ENCODE data around the gene BTBD2.
"Not testable (repeated sequence)": the region's sequence is repeated elsewhere in the genome, so short reads cannot be mapped to it uniquely, and the experiment has no call there.

BTBD2 gene

DNA sequence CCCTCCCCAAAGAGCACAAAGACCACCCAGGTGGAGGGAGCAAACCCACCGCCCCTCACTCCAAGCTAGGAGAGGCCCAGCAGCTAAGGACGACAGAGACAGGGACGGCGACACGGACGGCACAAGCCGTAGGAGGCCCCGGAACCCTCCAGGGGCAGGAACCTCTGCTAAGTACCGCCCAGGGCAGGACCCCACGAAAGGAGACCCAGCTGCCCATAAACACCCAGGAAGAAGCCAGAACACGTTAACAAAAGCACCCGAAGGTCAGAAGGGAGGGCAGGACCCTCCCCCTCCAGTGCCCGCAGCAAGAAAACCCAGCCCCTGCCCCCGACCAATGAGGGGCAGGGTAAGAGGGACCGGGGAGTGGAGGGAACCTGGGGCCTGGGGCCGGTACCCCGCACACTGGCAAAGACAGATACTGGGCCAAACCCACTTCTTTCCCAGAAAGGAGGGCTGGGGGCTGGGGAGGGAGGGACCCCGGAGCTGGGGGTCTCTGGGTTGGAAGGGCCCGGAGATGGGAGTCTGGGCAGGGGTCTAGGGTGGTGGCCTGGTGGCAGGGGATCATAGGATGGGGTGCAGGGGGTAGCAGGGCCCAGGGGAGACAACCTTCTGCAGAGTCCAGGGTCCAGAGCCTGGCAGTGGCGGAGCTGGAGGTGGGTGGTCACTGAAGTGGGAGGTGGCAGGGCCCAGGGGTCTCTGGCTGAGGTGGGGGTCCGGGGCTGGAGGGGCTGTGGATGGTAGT, 2.4 kb downstream of the BTBD2 start:
- DNase-seq: no peak

DNA sequence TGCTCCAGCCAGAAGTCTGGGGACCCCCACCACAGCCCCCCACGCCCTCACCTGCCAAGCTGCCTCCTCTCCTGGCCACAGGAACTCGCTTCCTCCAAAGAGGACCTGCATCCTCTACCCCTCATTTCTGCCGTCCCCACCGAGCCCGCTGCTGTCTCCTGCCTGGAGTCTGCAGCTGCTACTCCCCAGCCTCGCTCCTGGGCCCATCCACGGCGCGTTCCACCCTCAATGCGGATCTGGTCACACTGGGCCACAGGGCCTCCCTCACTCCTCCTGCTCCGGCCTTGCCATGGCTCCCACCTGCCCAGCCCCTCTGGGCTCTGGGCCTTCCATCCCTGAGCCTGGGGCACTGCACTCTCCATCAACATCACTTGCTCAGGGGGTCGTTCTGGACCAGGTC, 4.3 kb downstream of the BTBD2 start:
- DNase-seq: no peak

DNA sequence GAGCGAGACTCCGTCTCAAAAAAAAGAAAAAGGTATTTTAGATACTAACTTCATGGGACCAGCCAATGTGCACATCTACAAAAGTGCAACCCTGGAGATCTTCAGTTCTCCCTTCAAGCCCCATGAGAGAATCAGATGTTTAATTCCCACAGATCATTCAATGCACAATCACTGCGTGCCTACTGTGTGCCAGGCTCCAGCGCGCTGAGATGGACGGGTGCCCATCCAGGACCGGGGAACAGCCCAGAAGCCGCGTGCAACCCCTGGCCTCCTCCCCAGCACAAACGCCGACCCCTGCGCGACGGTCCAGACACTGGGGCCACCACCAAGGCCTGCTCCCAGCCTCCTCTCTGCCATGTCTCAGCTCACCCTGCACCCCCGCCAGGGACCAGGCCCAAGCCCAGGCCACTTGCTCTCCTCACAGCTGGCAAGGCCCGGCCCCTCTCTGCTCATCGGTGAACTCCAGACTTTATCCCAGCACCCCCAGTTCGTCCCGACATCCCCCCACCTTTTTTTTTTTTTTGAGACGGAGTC, 5.3 kb downstream of the BTBD2 start:
- DNase-seq: no peak

DNA sequence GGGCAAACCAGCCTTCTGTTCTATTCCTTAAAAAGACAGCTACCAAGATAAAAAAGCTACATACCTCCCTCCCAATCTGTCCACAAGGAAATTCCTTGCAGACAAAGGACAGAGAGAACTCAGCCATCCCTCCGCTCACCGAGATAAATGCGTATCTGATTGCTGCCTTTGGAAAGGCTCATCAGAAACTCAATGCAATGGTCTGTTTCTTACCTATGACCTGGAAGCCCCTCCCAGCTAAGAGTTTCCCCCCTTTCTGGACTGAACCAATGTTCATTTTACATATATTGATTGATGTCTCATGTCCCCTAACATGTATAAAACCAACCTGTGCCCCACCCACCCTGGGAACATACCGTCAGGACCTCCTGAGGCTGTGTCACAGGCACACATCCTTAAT, 11.6 kb downstream of the BTBD2 start:
- no peak for DNase-seq

DNA sequence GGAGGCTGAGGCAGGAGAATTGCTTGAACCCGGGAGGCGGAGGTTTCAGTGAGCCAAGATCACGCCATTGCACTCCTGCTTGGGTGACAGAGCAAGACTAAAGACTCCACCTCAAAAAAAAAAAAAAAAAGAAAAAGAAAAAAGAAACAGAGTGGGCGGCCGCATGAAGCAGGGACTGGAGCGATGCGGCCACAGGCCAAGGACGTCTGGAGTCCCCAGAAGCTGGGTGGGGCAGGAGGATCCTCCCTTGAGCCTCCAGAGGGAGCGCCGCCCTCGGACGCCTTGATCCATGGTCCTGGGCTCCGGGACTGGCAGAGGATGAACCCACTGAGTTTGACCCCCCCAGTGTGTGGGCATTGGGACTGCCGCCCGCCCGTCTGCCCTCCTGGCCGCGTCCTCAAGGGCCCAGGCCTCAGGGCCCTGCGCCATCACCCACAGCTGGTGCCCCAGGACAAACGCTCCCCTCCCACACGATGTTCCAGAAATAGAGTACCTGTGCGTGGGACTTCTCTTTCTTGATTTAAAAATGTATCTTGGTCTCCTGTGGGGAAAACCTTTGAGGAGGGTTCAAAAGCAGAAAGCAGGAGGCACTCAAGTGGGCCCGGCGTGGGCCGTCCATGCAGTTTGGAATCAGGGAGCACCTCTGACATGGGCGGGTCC, 15.5 kb downstream of the BTBD2 start:
- no peak for DNase-seq

DNA sequence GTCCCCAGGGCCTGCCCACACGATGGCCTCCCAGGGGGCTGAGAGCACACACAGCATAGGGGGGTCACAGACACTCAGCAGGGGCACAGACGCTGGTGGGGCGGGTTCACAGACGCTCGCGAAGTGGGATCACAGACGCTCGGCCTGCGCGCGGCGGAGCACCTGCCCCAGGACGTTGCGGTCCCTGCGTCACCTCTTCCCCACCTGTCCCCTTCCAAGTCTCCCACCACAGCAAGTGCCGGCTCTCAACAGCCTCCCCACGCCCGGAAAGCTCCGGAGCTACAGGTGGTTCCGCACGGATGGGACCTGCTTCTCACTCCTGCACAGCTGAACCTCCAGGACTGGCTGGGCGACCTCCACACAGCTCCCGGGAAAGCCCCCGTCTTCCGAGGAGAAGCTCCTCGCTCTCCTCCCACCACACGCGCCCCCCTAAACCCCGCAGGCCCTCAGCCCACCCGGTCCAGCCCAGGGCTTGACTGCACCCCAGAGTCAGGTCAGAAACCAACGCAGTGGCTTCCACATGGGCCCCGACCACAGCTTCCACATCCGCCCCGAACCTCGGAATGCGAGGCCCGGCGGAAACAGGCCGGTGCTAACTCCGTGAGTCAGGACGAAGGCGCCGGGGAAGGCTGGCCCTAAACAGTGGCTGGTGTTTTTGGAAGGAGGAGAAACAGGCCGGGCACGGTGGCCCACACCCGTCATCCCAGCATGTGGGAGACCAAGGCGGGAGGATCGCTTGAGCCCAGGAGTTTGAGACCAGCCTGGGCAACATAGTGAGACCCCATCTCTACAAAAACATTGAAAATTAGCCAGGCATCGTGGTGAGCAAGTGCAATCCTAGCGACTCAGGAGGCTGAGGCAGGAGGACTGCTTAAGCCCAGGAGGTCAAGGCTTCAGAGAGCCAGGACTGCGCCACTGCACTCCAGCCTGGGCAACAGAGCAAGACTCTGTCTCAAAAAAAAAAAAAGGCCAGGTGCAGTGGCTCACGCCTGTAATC, 16.5 kb downstream of the BTBD2 start:
- DNase-seq: no peak

DNA sequence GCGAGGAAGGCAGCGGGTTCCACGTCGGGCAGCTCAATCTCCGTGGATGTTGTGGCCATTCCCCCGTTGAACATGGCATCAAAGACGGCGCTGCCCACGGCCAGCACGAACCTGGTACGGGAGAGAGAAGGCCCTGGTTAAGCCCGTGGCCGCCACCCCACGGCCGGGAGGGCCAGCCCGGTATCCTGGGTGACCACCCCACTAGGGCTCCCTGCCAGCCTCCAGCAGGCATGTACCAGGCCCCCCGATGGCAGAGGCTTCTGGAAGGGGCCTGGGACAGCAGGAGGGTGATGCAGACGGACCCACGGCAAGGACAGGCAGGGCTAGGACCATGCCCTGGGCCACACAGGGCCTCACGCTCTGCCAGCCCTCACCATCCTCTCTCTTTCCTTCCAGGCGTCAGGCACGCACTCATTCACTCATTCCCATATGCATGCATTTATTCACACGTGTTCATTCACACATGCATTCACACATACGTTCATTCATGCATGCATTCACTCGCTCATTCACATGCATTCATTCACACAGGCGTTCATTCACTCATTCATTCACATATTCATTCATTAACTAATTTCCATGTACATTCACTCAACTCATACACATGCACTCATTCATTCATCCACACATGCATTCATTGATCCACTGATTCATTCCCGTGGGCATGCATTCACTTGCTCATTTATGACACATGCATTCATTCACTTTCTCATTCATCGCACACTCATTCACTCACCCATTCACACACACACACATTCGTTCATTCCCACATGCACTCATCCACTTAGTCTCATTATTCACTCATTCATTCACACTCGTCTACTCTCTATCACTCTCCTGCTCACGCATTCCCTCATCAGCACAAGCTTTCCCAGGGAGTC, 17.9 kb downstream of the BTBD2 start:
- no peak for DNase-seq

DNA sequence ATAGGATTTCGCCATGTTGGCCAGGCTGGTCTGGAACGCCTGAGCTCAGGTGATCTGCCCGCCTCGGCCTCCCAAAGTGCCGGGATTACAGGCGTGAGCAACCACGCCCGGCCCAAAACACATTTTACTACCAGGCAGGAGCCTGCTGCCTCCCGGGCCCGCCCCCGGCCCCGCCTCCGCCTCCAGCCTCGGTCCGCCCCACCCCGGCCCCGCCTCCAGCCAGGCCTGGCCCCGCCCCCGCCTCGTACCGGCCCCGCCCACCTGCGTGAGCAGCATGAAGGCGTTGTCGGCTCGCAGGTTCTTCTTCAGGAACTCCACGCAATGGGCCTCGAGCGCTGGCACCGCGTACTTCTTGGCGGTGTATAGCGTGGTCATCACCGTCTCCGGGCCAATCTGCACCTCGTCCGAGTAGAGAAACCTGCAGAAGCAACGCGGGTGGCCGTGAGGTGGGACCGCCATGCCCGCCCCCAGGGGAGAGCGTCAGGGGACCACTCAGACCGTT, 22.7 kb downstream of the BTBD2 start:
- DNase-seq: peak; percentile 23 to 36

DNA sequence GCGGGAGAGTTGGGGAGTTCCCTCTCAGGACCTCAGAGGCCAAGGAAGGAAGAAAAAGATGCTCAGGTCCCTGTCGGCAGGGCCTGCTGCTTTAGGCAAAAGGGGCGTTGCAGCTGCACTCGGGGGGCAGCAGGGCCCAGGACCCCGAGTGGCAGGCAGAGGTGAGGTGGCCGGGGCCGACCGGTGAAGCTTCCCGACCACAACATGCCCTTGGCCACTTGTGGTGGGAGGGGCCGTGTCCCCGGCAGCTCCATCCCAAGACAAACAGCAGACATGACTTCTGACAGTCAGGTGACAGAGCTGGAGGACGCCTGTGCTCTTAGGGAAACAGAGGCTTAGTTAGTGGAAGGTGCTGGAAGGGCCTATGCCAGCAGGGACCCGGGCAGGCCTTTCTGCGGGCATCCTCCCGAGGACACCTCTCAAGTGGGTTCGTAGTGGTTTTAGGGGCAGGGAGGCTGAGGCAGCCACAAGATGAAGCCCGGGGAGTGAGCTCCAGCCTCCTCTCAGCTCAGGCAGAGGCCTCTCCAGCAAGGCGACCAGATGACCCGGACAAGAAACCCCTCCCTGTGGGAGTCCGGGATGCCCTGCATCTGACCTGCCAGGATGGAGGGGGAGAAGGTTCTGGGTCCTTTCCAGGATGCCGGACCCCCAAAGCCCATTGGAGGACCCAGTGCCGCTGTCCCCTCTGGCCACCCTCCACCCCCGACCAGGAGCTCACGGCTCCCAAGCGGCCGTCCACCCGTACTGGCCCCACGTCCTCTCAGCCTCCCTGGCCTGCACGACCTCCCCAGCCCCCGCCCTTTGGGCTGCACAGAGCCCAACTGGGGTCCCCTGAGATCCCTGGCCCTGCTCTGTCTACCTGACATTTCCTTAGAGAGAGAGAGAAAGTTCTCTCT, 24.2 kb downstream of the BTBD2 start:
- DNase-seq: no peak

DNA sequence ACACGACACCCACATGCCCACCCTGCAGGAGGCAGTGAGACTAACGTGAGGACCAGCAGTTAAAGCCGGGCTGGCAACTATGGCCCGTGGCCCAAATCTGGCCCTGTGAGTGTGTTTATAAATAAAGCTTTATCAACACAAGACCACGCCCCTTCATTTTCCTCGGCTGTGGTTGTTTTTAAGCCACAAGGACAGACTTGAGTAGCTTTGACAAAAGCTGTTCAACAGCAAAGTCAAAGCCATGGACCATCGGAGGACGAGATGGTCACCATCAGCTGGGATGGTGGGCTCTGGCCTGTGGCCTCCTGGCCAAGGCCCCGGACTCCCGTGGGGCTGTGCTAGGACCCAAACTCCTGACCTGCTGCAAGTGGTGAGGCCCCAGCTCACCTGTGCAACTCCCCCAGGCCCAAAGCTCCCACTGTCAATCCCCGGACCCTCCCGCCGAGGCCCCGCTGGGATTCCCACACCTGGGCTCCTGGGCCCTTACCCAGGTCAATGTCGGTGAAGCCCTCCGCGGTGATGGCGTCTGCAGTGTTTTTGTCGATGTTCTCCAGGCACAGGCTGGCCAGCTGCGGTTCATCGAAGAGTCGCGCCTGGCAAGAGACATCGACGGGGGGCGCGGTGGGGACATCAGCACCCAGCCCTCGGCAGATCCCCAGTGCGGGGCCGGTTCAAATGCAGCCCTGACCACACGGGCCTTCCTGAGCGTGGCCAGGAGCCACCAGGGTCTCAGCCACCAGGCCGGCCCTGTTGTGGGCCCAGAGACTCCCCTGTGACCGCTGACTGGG, 25.1 kb downstream of the BTBD2 start:
- DNase-seq: no peak

DNA sequence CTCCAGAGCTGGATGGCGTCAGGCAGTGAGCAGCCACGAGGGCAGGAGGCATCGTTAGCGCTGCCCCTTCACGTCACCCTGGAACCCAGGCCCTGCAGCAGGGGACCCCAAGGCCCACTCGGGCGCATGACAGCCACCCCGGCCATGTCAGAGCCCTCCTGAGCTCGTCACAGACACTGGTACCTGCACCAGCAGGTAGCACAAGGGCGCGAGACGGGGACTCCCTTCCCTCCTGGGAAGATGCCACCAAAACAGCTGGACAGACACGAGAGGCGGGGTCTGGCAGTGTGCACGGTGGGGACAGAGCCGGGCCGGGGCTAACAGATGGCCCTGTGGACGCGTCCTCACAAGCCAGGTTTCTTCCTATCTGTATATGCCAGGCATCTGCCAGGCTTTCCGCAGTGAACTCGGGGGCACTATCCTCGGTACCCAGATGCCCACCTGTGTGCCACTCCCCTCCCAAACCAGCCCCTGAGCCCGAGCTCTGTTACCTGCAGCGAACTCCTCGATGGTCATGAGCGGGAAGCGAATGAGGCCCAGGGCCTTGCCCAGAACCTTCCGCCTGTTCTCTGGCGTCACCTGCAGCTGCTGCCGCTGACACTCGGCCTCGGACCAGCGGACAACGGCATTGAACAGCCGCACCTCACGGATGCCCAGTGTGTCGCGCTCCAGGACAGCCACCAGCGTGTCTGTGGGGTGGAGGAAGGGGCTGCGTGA, 25.8 kb downstream of the BTBD2 start:
- DNase-seq: no peak

DNA sequence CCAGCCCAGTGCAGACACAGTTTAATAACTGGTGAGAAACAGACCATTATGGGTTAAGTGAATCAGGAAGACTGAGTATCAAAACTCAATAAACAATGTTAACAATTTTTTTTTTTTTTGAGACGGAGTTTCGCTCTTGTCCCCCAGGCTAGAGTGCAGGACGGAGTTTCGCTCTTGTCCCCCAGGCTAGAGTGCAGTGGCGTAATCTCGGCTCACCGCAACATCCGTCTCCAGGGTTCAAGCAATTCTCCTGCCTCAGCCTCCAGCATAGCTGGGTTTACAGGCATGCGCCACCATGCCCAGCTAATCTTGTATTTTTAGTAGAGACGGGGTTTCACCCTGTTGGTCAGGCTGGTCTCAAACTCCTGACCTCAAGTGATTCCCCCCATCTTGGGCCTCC, 27.1 kb downstream of the BTBD2 start:
- not testable (repeated sequence) for DNase-seq

DNA sequence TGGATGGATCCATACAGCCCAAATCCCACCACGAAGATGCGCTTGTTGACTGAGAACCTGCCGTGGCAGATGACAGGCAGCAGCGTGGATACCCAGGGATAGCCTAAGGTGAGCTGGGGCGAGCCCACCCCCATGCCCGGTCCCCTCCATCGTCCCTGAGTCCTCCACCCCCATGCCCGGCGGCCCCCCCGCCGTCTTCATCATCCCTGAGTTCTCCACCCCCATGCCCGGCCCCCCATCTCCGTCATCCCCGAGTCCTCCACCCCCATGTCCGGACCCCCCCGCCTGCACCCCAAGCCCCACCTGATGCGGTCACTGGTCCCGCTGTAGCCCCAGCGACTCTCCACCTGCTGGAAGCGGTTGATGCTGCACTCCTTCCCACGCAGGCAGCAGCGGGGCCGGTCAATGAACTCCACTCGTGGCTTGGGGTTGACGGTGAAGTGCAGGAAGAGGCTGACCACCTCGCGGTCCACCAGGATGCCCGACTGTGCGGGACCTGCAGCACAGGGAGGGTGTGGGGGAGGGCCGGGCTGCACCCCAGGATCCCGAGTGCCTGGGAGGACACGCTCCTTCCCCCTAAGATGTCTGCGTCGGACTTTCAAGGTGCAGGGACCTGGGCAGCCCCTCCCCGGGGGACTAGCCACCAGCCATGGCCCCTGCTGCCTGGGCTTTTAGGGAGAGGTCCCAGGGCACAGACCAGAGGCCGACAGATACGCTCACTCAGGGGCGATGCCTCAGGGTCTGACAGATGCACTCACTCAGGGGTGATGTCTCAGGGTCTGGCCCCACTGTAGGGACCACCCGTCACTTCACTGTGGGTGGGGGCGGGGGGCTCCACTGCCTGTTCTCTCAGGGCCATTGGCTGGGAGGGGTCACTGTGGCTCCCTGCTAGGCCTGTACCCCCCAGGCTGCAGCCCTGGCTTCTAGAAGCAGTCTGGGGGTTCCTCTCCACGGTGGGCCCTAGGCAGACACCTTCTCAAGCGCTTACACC, 28.0 kb downstream of the BTBD2 start:
- DNase-seq: no peak

DNA sequence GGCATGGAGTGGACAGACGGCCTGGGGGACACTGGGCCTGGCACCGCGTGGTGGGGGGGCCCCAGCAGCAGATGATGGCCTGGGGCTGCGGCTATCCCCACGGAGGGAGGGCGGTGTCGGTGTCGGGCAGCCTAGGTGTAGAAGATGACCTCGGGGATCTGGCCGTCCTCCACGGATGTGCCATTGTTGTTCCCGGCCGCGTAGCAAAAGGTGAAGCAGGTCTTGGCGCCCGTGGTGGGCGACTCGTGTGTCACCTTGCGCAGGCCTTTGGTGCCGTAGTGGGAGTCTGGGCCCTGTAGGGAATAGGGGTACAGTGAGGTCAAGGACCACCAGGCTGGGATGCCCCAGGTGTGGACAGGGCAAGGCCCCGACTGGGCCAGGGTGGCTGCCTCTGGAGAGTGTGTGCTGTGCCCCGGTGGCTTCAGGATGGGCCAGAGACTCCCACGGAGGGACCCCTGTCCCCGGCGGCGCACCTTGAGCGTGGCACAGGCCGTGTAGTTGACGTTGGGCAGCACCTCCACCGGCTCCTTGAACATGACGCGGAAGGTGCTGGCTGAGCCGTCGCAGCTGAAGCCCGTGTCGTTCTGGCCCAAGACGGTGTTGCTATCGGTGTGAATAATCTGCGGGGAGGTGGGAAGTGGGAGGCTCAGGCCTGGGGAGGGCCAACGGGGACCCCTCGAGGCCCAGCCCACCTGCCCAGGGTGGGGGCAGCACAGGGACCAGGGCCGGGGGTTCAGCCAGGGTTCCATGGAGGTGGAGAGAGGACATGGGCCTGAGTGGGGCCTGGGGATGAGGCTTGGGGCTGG, 29.0 kb downstream of the BTBD2 start:
- no peak for DNase-seq

DNA sequence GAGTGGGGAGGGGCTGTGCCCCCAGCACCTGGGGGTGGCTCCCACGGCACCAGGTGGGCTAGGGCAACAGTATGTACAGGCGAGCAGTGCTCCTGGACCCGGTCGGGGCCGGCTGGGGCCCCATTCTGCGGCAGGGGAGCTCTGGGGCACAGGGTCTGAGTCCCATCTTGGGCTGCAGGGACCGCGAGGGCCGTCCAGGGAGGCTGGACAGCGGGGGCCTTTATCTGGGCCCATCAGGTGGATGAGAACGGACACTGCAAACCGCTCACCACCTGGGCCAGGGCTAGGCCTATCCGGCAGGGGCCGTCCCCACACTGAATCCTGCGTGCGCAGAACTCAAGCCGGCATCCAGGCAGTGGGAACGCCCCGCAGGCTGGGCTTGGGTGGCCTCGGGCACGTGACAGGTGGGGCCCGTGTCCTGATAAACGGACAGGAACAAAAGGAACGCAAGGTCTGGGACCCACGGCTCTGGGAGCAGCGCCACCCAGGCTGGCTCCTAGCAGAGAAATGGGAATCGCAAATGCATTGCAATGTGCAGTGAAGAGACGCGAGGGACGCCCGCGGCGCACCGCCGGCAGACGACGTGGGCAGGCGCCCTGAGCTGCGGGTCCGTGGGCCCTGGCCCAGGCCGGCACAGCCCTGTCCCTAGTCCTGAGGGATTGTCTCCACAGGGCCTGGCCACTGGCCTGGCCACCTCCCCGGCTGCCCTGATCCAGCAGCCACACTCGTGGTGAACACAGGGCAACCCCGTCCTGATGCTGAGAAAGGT, 29.7 kb downstream of the BTBD2 start:
- DNase-seq: no peak

DNA sequence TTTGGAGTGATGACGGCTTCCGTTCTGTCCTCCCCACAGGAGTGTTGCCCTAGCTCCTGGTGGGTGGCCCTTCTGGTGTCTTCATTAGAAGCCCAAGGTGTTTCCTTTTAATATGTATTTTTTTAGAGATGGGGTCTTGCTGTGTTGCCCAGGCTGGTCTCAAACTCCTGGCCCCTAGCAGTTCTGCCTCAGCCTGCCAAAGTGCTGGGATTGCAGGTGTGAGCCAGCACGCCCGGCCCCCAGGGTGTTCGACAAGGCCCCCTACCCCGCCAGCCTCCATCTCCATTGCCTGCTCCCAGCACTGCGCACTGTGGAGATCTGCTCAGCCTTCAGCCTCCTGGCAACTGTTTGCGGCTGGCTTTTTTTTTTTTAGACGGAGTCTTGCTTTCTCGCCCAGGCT, 31.2 kb downstream of the BTBD2 start:
- DNase-seq: no peak

Data from stimulated activated CD4-positive, alpha-beta T cell treated with anti-CD3 and anti-CD28 coated beads, Interleukin-2, amount 100 ng/mL, for 48 hours (primary cell).